D721Med (cell line): ENCODE results near the gene CCDC187.

ENCODE experiments used
- DNase-seq: peaks from one replicate; pipeline ENCODE4 v3.0.0; 2011; ENCODE audit warnings: low spot score; ENCODE audit not compliant: insufficient read length
- FAIRE-seq: peaks from 2 replicates; lab custom pipeline; 2011; peaks lifted over from hg19 to GRCh38; lab: Jason Lieb, UNC
- TF ChIP-seq, protein P1 (sequence below): IDR thresholded peaks from 2 replicates; pipeline ENCODE4 v1.5.1; 2012; ENCODE audit warnings: mild to moderate bottlenecking, control low read depth; ENCODE audit not compliant: insufficient read depth; ENCODE audit errors: missing control alignments

Gene CCDC187

DNA sequence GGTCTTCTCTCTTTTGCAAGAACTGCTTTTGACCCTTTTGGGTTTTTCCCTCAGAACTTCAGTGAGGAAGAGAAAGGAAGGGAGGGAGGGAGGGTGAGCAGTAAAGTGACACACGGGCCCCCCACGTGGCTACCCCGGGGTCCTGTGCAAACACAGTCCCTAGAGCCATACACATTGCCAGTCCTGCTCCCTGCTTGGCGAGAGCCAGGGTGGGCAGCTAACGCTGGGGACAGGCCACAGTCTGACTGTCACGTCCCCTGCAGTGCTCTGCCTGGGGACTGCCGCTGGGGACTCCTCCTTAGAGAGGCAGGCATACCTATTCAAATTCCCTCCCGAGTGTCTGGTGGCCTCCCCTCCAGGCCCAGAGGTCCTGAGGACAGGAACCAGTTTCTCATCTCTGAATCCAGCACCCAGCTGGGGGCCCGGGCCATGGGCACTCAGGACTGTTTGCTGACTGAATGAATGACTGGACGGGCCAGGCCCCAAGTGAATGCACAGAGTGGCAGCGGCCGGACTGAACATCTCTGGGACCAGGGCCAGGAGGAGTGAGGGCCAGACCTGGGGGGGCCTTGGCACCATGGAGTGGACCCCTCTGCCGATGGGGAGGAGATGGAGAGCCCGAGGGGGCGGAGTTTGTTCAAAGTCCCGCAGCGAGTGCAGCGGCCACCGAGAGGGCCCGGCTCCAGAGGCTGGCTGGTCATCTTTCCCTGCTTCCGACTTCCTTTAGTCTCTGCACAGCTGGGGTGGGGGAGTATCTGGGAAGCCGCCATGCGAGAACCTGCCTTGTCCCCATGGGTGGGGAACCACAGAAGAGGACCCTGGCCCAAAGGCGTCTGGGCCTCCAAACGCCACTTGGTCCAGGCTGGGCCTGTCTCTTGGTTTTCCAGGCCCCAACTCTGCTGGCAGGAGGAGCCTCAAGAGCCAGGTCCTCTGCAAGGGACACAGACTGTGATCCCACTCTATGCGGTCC is 5.8 kb downstream of the CCDC187 start:
- TF ChIP-seq, protein P1, sequence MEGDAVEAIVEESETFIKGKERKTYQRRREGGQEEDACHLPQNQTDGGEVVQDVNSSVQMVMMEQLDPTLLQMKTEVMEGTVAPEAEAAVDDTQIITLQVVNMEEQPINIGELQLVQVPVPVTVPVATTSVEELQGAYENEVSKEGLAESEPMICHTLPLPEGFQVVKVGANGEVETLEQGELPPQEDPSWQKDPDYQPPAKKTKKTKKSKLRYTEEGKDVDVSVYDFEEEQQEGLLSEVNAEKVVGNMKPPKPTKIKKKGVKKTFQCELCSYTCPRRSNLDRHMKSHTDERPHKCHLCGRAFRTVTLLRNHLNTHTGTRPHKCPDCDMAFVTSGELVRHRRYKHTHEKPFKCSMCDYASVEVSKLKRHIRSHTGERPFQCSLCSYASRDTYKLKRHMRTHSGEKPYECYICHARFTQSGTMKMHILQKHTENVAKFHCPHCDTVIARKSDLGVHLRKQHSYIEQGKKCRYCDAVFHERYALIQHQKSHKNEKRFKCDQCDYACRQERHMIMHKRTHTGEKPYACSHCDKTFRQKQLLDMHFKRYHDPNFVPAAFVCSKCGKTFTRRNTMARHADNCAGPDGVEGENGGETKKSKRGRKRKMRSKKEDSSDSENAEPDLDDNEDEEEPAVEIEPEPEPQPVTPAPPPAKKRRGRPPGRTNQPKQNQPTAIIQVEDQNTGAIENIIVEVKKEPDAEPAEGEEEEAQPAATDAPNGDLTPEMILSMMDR = no peak
- no peak for DNase-seq
- FAIRE-seq = no peak

DNA sequence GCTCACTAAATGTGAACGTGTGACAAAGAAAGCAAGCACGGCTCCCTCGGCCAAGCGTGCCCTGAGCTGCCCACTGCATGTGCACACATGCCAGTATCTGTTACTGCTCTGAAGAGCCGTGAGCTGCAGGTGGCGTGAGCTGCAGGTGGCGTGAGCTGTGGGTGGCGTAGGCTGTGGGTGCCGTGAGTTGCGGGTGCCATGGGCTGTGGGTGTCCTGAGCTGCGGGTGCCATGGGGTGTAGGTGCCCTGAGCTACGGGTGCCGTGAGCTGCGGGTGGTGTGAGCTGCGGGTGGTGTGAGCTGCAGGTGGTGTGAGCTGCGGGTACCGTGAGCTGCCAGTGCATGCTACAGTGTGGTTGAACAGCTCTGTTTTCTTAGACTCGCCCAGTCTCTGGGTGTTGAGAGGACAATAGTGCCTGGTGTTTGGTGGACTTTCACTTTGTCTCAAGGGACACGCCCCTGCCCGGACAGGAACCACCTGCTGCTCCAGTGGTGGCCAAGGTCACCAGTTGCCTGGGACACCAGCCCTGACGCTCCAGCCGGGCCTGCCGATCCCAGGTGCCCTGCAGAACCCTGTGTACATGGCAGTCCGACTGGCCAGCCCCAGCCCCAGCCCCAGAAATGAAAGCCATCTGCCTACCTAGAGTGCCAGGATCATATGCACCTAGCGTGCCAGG is 6.7 kb downstream of the CCDC187 start:
- TF ChIP-seq, protein P1 = no peak
- DNase-seq = no peak
- FAIRE-seq = no peak

- TF ChIP-seq, protein P1 = no peak
- FAIRE-seq (no peak), DNase-seq (no peak)
Measured at GRCh38 chr9:136296434-136297015, 7.4 kb downstream of the CCDC187 start.

GRCh38 chr9:136295542-136296433 is 8.1 kb downstream of the CCDC187 start:
- no peak for DNase-seq
- TF ChIP-seq, protein P1 = no peak
- no peak for FAIRE-seq

DNA sequence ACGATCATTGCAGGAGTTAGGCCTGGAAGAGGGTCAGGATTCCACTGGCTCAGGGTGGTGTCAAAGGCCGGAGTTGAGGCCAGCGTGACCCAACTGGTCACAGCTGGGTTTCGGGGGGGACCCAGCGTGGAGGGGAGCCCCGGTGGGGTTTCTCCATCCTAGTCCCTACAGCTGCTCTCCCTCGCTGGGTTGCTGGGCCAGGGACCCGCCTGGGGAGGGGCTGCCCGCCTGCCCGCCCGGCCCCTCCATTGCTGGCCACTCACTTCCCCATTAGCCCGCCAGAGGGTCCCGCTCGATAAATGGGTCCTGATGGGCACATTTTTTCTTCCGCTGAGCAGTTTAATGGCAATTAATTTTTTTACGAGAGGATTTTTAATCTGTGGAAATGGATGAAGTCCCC is 8.8 kb downstream of the CCDC187 start:
- DNase-seq (no peak), FAIRE-seq (no peak)
- TF ChIP-seq, protein P1 = no peak

- TF ChIP-seq, protein P1 = no peak
- no peak for FAIRE-seq
- no peak for DNase-seq
Measured at GRCh38 chr9:136294437-136294836, 9.5 kb downstream of the CCDC187 start.
